Fibroblast of lung (primary cell): ENCODE measurements around the gene ARHGAP35. TPM values are rescaled to one million over a fixed set of nuclear protein-coding genes. Genes with fewer than 3 reads are reported as not detected.
A peak's percentile ranks its signal among the peaks of the same experiment; 100 is the strongest.

Source experiments
- DNase-seq, 2 donors: peaks; one replicate each; pipeline versions ENCODE4 v3.0.0 to v3.0.0-alpha.2; 2010; ENCODE audit warnings: low read depth in 2 of 2
- H2AFZ ChIP-seq: 2 replicates; pipeline ENCODE4 v1.5.1; 2012; ENCODE audit warnings: low read length, control low read depth, inconsistent platforms
- H3K27ac ChIP-seq: 2 replicates; pipeline ENCODE4 v1.5.1; 2011; ENCODE audit warnings: low read length, control low read depth; ENCODE audit not compliant: insufficient read depth
- H3K27me3 ChIP-seq: 2 replicates; pipeline ENCODE4 v1.5.1; 2011; ENCODE audit warnings: mild to moderate bottlenecking, low read length; ENCODE audit not compliant: control insufficient read depth, insufficient read depth
- H3K36me3 ChIP-seq: 2 replicates; pipeline ENCODE4 v1.5.1; 2011; ENCODE audit warnings: low read length; ENCODE audit not compliant: control insufficient read depth, insufficient read depth
- H3K4me1 ChIP-seq: 2 replicates; pipeline ENCODE4 v1.5.1; 2011; ENCODE audit warnings: low read length; ENCODE audit not compliant: control insufficient read depth, insufficient read depth; ENCODE audit errors: extremely low read depth
- H3K4me2 ChIP-seq: 2 replicates; pipeline ENCODE4 v1.5.1; 2011; ENCODE audit warnings: low read length, control low read depth; ENCODE audit not compliant: insufficient read depth; ENCODE audit errors: extremely low read depth
- H3K4me3 ChIP-seq, 4 experiments: fragments of 200-600 bp in 1 of 4; sonication (generic) in 1 of 4; replicated peaks in 1 of 4; 2 replicates each; pipeline ENCODE4 v1.5.1; 2011 to 2016; ENCODE audit warnings: low read length in 4 of 4, low read depth in 3 of 4, mild to moderate bottlenecking in 3 of 4, control low read depth in 2 of 4, inconsistent platforms in 1 of 4, mixed read lengths in 1 of 4; ENCODE audit not compliant: insufficient read depth in 1 of 4; ENCODE audit errors: control extremely low read depth in 1 of 4
- H3K79me2 ChIP-seq: 2 replicates; pipeline ENCODE4 v1.5.1; 2012; ENCODE audit warnings: mild to moderate bottlenecking, low read length, inconsistent platforms; ENCODE audit not compliant: control insufficient read depth, insufficient read depth
- H3K9ac ChIP-seq: 2 replicates; pipeline ENCODE4 v1.5.1; 2011; ENCODE audit warnings: mild to moderate bottlenecking, low read length, control low read depth; ENCODE audit not compliant: insufficient read depth
- H3K9me3 ChIP-seq: 2 replicates; pipeline ENCODE4 v1.5.1; 2012; ENCODE audit warnings: low read depth, low read length; ENCODE audit not compliant: control insufficient read depth, insufficient read depth
- H4K20me1 ChIP-seq: 2 replicates; pipeline ENCODE4 v1.5.1; 2011; ENCODE audit warnings: low read length; ENCODE audit not compliant: control insufficient read depth, insufficient read depth; ENCODE audit errors: extremely low read depth
- EZH2 ChIP-seq: IDR thresholded peaks from 2 replicates; pipeline ENCODE4 v1.5.1; 2012; ENCODE audit warnings: low read length, control low read depth, mild to moderate bottlenecking; ENCODE audit errors: missing control alignments
- polyA plus RNA-seq, 2 donors: library from polyadenylated mRNA; depleted of rRNA in 1 of 2; stranded (reverse) in 1 of 2; unstranded in 1 of 2; fragments of >200 nt; gene quantifications; 2 replicates each; pipeline ENCODE4 v1.2.1, GENCODE V29; 2011 to 2012; ENCODE audit warnings: missing spikeins in 1 of 2
- total RNA-seq: library from RNA; depleted of rRNA; stranded (reverse); fragments of >200 nt; gene quantifications from 2 replicates; pipeline ENCODE4 v1.2.1, GENCODE V29; 2014
- TF ChIP-seq, protein P1 (sequence below), 2 donors: IDR thresholded peaks in 1 of 2; conservative IDR thresholded peaks in 1 of 2; 1 replicate in 1 of 2; 2 replicates in 1 of 2; pipeline ENCODE4 v1.5.1; 2011 to 2012; ENCODE audit warnings: low read length in 2 of 2, control low read depth in 1 of 2, inconsistent platforms in 1 of 2, low read depth in 1 of 2, mild to moderate bottlenecking in 1 of 2

ARHGAP35 gene
- total and polyA plus RNA-seq, 2 donors (not counting 1 experiment from before 2014, with no cell fraction given), result 26.0 to 47.6 TPM

- no peaks in the 10 kb centered on the region for H4K20me1 ChIP-seq
- peaks cover 14% of the 10 kb centered on the region for H3K36me3 ChIP-seq
- peaks cover 31% of the 10 kb centered on the region for H3K79me2 ChIP-seq
- no peak for TF ChIP-seq EZH2
- TF ChIP-seq, protein P1, sequence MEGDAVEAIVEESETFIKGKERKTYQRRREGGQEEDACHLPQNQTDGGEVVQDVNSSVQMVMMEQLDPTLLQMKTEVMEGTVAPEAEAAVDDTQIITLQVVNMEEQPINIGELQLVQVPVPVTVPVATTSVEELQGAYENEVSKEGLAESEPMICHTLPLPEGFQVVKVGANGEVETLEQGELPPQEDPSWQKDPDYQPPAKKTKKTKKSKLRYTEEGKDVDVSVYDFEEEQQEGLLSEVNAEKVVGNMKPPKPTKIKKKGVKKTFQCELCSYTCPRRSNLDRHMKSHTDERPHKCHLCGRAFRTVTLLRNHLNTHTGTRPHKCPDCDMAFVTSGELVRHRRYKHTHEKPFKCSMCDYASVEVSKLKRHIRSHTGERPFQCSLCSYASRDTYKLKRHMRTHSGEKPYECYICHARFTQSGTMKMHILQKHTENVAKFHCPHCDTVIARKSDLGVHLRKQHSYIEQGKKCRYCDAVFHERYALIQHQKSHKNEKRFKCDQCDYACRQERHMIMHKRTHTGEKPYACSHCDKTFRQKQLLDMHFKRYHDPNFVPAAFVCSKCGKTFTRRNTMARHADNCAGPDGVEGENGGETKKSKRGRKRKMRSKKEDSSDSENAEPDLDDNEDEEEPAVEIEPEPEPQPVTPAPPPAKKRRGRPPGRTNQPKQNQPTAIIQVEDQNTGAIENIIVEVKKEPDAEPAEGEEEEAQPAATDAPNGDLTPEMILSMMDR (conservative IDR thresholded peaks at IDR 0.05 in 1 of 2, IDR thresholded peaks at IDR 0.05 in 1 of 2; ENCODE audit: low read depth in 1 of 2, low read length in 2 of 2), result no peak
- H3K9me3 ChIP-seq, result no peaks in the 10 kb centered on the region
- H3K9ac ChIP-seq, result no peak overlapping the region
- no peak overlapping the region for H2AFZ ChIP-seq
- H3K4me2 ChIP-seq, result no peak overlapping the region
- DNase-seq, result no peak
- no peaks in the 10 kb centered on the region for H3K27me3 ChIP-seq
- no peak overlapping the region for H3K27ac ChIP-seq
- H3K4me1 ChIP-seq, result peaks cover 6% of the 10 kb centered on the region
- H3K4me3 ChIP-seq, result no peak overlapping the region
Measured at GRCh38 chr19:46845959-46846459, 14.8 kb upstream of the ARHGAP35 start.

DNA sequence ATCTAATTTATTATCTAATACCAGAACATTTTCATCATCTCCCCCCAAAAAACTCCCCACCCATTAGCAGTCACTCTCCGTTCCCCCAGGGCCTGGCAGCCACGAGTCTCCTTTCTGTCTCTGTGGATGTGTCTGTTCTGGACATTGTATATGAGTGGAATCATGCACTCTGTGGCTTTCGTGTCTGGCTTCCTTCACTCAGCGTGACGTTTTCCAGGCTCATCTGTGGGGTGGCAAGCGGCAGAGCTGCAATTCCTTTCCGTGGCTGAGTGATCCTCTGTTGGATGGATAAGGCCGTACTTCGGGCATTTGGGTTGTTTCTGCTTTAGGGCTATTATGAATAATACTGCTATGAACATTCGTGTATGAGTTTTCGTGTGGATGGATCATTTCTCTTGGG is 13.3 kb upstream of the ARHGAP35 start:
- H3K79me2 ChIP-seq, result peaks cover 31% of the 10 kb centered on the region
- no peaks in the 10 kb centered on the region for H3K9me3 ChIP-seq
- no peaks in the 10 kb centered on the region for H4K20me1 ChIP-seq
- H3K4me2 ChIP-seq, result no peak overlapping the region
- H2AFZ ChIP-seq, result no peak overlapping the region
- H3K9ac ChIP-seq, result no peak overlapping the region
- DNase-seq, result no peak
- no peaks in the 10 kb centered on the region for H3K4me1 ChIP-seq
- no peak overlapping the region for H3K4me3 ChIP-seq
- H3K27ac ChIP-seq, result no peak overlapping the region
- no peaks in the 10 kb centered on the region for H3K27me3 ChIP-seq
- H3K36me3 ChIP-seq, result peaks cover 14% of the 10 kb centered on the region
- no peak for TF ChIP-seq EZH2
- TF ChIP-seq, protein P1 (conservative IDR thresholded peaks at IDR 0.05 in 1 of 2, IDR thresholded peaks at IDR 0.05 in 1 of 2; ENCODE audit: low read depth in 1 of 2, low read length in 2 of 2), result no peak

DNA sequence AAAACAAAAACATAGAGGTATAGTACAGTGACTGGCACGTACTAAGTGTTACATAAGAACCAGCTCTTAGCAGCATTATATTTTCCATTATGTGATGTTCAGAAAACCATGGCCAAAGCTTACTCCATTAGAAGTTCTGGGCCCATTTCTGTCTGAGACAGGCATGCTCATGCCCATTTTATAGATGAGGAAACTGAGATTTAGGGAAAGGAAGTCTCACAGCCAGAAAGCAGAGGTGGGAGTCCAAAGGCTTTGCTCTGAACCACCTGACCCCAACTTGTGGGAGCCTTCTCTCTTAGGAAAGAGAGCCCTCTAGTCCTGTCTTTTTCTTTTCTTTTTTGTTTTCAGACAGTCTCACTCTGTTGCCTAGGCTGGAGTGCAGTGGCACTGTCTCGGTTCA is 12.4 kb upstream of the ARHGAP35 start:
- Histone ChIP-seq H3K9me3 (no peaks in the 10 kb centered on the region), H4K20me1 (no peaks in the 10 kb centered on the region), H2AFZ (no peak overlapping the region), H3K27ac (peak overlapping the region; percentile 94), H3K4me3 (no peak overlapping the region), H3K9ac (no peak overlapping the region), H3K36me3 (peaks cover 9% of the 10 kb centered on the region), H3K27me3 (no peaks in the 10 kb centered on the region), H3K4me2 (no peak overlapping the region), H3K4me1 (no peaks in the 10 kb centered on the region), H3K79me2 (peaks cover 25% of the 10 kb centered on the region)
- no peak for DNase-seq
- TF ChIP-seq, protein P1 (conservative IDR thresholded peaks at IDR 0.05 in 1 of 2, IDR thresholded peaks at IDR 0.05 in 1 of 2; ENCODE audit: low read depth in 1 of 2, low read length in 2 of 2), result no peak
- no peak for TF ChIP-seq EZH2
